ENCODE measurements around the gene OR2T34.

- TF ChIP-seq CTCF (IDR thresholded peaks at IDR 0.05; ENCODE audit: low read depth, low read length) (no peak), POLR2A (IDR thresholded peaks at IDR 0.05; ENCODE audit: extremely low read depth, insufficient read length) (no peak)
Measured at GRCh38 chr1:248593226-248593625, 18.7 kb upstream of the OR2T34 start.

Data from NB4 (cell line).